Measurements from ENCODE around the gene MRPS18A.

GRCh38 chr6:43717389-43717788 lies 29.8 kb upstream of the MRPS18A start:
- TF ChIP-seq CTCF (IDR thresholded peaks at IDR 0.05) (no peak), POLR2A (IDR thresholded peaks at IDR 0.05) (no peak)

All from vagina (tissue), 2 donors.